ENCODE measurements around the gene SPI1.

Gene SPI1

DNA sequence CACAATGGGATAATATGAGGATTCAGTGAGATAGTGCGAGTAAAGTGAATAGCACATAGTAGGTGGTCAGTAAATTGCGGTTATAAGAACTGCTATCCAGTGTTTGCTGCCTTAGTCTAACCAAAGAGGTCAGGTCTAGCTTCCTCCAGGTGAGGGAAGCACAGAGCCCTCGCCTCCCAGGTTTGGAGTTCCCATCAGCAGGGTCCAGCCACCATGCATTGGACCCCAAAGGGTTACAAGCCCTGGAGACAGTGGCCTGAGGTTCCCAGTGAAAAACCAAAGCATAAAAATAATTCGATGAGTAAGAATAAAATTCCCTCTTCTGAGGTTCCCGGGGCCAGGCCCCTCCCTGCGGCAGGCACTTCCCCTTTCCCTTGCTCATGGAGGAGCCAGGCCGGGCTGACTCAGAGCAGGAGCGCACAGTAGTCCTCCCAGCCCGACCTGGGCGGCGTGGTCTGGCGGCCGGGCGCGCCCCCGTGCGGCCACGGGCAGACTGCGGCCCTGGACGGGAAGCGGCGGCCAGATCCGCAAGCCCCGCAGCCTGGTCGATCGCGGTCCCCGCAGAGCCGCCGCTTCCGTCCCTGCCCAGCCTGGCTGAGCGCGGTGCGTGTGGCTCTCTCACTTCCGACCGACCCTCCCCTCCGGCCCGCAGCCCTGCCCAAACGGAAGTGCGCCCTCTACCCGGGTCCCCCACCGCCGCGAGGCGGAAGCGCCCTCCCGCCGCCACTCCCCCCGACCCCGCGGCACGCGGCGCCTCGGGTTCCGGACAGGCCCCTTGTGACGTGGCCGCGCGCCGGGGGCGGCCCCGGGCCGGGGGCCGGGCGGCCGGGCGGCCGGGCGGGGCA is 29.6 kb upstream of the SPI1 start, which contains the start of gene SLC39A13:
Gene SLC39A13 (plus strand): TSS at position 845 of the 845 bp plus-strand sequence. CDS start 1,505 bp downstream, outside the sequence.
- FAIRE-seq (peak; percentile 78), DNase-seq (ENCODE audit: insufficient read length, low spot score) (peak; percentile 91)

DNA sequence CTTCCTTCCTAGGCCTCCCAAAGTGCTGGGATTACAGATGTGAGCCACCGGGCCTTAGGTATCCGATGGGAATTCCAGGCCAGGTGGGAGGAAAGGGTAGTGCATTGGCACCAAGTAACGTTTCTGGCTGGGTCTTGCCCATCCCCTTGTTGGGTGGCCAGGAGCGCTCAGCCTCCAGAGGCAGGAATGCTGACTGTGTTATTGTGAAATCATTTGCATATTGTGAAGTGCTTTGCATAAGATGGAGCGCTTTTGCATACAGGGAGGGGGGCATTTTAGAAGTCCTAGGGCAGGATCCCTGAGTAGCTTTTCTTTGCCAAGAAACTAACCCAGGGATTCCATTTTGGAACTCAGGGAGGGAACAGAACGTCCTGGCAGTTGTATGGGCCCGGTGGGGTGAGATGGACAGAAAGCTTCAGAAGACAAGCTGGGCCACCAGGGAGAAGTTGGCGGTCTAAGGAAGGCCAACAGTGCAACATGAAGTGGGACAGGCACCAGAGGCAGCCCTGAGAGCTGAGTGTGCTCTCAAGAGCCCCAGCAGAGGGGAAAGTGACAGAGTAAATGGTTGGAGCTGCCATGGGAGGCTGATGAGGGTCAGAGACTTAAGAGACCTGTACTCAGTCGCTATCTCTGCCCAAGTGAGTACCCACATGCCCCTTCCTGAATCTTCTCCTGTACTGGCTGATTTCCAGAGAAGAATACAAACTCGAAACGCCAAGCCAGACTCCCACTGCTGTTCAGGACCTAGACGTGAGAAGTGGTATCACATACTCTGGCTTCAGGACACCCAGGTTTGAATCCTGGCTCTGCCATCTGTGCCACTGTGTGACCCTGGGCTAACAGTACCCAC is 28.8 kb upstream of the SPI1 start:
- no peak for DNase-seq (ENCODE audit: insufficient read length, low spot score)
- no peak for FAIRE-seq

- no peak for FAIRE-seq
- DNase-seq (ENCODE audit: insufficient read length, low spot score) = no peak
These were observed 25.2 kb upstream of the SPI1 start for GRCh38 chr11:47403571-47403970.

DNA sequence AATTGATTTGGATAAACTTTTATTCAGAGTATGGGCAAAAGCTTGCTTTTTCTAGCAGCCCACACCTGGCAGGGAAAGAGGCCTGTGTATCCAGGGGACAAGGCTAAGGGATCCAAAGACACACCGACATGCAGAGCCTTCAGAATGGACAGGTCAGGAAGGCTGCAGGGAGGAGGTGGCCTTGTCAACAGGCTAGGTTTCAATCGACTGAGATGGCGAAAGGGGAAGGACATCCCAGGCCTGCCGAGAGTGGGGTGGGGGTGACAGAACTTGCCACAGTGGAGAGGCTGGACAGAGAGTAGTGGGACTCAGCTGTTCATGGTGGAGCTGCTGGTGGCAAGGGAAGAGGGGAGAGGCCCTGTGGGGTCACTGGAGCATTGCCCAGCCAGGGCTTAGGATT is 24.8 kb upstream of the SPI1 start:
- no peak for DNase-seq (ENCODE audit: insufficient read length, low spot score)

GRCh38 chr11:47400768-47401279 is 22.5 kb upstream of the SPI1 start:
- DNase-seq (ENCODE audit: insufficient read length, low spot score) (no peak), FAIRE-seq (no peak)

More for the DNA sequence above, 24.8 kb upstream of the SPI1 start:
- FAIRE-seq = no peak

GRCh38 chr11:47399860-47400767 is 21.8 kb upstream of the SPI1 start:
- peak; percentile 59 for DNase-seq (ENCODE audit: insufficient read length, low spot score)
- FAIRE-seq = no peak

GRCh38 chr11:47398551-47398950 is 20.2 kb upstream of the SPI1 start:
- no peak for FAIRE-seq
- no peak for DNase-seq (ENCODE audit: insufficient read length, low spot score)

DNA sequence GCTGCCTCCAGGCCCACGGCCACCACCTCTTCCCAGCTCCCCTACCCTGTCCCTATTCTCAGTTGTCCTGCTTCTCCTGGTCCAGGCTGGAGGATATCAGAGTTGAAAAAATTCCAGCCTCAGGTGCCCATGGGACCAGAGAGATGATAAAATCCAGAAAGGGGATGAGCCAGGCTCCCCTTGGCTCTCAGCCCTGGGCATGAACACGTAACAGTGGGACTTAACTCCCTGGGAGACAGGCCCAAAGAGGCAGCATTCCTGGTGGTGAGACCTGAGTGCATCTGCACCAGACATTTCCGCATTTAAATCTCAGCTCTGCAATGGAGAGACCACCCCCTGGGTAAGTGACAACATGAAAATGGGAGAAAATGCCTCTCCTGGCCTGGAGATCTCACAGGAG is 19.7 kb upstream of the SPI1 start:
- no peak for FAIRE-seq
- no peak for DNase-seq (ENCODE audit: insufficient read length, low spot score)

DNA sequence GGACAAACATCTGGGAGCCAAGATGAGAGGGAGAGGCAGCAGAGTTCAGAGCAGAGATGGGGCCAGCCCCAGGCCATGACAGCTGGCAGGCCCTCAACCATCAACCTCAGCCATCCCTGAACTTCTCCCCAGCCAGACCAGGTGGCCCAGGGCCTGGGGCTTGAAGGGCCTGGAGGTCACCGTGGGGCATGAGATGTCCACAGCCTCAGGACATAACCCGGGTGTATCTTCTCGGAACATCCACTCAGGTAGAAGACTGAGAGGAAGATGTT is 17.6 kb upstream of the SPI1 start:
- FAIRE-seq = no peak
- DNase-seq (ENCODE audit: insufficient read length, low spot score) = no peak

DNA sequence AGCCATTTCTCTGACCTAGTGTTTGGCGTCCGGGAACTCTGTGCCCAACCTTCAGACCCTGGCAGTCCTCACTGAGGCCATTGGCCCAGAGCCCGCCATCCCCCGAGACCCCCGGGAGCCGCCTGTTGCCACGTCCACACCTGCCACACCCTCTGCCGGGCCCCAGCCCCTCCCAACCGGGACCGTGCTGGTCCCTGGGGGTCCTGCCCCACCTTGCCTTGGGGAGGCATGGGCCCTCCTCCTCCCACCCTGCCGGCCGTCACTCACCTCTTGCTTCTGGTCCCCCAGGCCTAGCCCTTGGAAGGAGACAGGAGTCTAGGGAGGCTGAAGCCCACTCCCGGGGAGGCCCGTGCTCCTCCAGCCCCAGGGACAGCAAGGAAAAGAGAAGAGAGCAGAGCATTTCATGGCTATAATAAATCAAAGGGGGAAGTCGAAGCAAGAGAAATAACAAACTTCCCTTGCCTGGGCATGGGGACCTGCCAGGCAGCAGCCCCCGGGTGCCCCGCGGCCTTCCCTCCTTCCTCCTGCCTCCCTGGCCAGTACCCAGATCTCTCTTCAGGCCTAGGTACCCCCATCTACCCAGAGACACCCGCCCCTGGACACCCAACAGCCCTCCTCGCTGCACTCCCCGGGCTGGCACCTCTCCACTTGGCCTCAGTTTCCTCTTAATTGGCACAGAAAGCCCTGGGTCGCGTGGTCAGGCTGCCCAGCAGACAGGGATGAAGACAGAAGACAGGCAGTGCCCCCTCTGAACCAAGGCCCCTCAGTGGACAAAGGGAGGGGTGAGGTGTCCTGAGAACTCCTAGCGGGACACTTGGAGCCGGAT is 17.1 kb upstream of the SPI1 start:
- DNase-seq (ENCODE audit: insufficient read length, low spot score) = no peak
- FAIRE-seq = no peak

DNA sequence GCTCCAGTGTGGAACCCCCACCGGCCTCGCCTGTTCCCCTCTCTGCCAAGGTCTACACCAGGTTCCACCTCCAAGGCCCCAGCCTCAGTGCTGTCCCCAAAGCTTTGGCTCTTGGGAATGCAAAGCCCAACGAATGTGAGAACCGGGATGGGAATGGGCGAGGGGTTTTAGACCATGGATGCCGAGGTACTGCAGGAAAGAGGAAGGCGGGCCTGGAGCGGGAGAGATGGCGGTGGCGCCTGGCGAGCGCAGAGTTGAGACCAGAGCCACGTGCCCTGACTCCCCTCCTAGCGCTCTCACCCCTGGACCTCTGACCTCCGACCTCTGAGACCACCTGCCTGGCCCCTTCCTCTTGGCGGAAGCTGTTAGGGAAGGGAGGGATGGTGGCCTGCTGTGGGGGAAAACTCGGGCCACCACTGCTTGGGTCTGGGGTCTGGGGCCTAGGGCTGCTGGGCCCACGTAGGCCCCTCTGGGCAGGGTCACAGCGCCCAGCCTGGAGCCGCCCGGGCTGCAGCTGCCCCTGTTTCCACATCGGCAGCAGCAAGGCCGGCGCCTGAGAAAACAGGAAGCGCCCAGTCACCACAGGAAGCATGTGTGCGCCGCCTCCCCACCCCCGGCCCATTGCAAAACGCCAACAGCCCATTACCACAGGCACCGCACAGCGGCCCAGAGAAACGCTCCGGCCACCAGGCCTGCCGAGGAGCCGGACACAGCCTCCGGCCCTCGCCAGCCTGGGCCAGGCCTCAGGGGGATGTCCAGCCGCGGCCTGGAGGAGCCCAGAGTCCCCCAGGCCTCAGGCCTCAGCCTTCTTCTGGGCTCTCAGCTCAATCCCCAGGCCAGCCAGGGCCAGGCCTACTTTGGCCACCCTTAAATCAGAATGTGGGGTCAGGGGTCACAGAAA is 16.2 kb upstream of the SPI1 start:
- DNase-seq (ENCODE audit: insufficient read length, low spot score) = no peak

DNA sequence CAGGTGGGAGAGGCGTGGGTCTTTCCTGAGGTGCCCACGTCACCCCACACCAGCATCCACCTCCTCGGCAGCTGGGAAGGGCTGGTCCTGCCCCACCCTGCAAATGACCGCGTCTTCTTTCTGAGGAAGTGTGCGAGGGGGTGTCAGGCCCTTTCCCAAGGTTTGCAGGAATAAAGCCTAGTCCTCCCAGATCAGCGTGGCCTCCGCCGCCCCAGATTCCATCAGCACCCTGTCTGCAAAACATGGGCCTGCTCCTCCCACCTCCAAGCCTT is 15.6 kb upstream of the SPI1 start:
- DNase-seq (ENCODE audit: insufficient read length, low spot score) (no peak), FAIRE-seq (no peak)

More for the DNA sequence above, 16.2 kb upstream of the SPI1 start:
- no peak for FAIRE-seq

DNA sequence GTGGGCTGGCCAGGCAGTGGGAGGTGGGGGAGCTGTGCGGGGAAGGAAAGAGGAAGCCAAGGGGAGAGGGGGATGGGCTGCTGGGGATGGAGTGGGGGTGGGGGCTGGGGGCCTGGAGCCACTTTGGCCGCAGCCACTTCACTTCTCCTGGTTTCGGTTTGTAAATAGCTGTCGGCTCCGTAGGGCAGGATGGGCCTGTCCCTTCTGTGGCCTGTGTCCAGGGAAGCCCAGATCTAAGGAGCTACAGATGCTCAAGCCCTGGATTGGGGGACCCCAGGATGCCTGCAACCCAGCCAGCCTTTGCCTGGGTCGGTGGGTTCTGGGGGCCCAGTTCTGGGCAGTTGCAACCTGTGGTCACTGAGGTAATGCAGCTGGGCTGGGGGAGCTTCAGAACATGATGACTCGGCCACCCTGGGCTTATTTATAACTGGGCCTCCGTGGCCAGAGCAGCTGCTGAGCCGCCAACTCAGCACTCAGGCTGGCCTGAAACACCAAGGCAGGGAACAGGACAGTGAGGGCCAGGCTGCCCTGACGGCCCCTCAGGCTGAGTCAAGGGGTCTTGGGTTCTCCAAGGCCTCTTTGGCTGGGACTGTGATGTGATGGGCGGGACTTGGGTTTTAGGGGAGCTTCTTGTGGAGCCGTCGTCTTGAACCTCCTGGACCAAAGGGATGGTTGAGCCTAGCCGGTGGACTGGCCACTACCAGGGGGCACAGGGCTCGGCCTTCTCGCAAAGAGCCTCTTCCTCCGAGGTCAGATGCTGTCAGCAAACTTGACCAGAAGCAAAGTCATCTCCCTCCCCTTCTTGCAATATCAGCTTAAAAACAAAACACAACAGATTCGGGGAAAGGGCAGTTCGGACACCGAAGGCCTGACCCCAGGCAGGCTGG is 15.1 kb upstream of the SPI1 start:
- DNase-seq (ENCODE audit: insufficient read length, low spot score) (no peak), FAIRE-seq (no peak)

- DNase-seq (ENCODE audit: insufficient read length, low spot score) (no peak), FAIRE-seq (no peak)
These were observed 14.3 kb upstream of the SPI1 start for GRCh38 chr11:47392546-47393162.

GRCh38 chr11:47391711-47392432 is 13.5 kb upstream of the SPI1 start:
- DNase-seq (ENCODE audit: insufficient read length, low spot score) (no peak), FAIRE-seq (no peak)

GRCh38 chr11:47391077-47391583 is 12.8 kb upstream of the SPI1 start:
- no peak for FAIRE-seq
- DNase-seq (ENCODE audit: insufficient read length, low spot score) = no peak

GRCh38 chr11:47390422-47390760 is 12.0 kb upstream of the SPI1 start:
- no peak for DNase-seq (ENCODE audit: insufficient read length, low spot score)
- no peak for FAIRE-seq

Data from HTR-8/SVneo (cell line).